Activated T-cell treated with anti-CD3 and anti-CD28 coated beads, Interleukin-2, amount 50 U/mL, for 24 hours (primary cell): ENCODE results near the gene WNT3.

Source experiments
- DNase-seq: peaks from one replicate; pipeline ENCODE4 v3.0.0-alpha.2; 2020
- H3K27ac Mint-ChIP-seq: 2 replicates; pipeline ENCODE4 v1.8.0; 2020; ENCODE audit warnings: mild to moderate bottlenecking, mixed read lengths
- H3K27me3 Mint-ChIP-seq: 2 replicates; pipeline ENCODE4 v1.8.0; 2020; ENCODE audit warnings: mixed read lengths
- H3K36me3 Mint-ChIP-seq: 2 replicates; pipeline ENCODE4 v1.8.0; 2020; ENCODE audit warnings: low read depth, mixed read lengths
- H3K4me1 Mint-ChIP-seq: 2 replicates; pipeline ENCODE4 v1.8.0; 2020; ENCODE audit warnings: low read depth, mixed read lengths
- H3K4me3 Mint-ChIP-seq: 2 replicates; pipeline ENCODE4 v1.8.0; 2020; ENCODE audit warnings: mild to moderate bottlenecking, moderate library complexity, mixed read lengths
- H3K9me3 Mint-ChIP-seq: 2 replicates; pipeline ENCODE4 v1.8.0; 2020; ENCODE audit warnings: mixed read lengths

WNT3 gene

GRCh38 chr17:46826116-46826515 lies 7.6 kb upstream of the WNT3 start:
- Mint-ChIP-seq H3K9me3 (no peaks in the 10 kb centered on the region), H3K27ac (no peak overlapping the region), H3K4me3 (no peak overlapping the region), H3K36me3 (no peaks in the 10 kb centered on the region), H3K4me1 (no peaks in the 10 kb centered on the region), H3K27me3 (peaks cover 49% of the 10 kb centered on the region)
- DNase-seq, result no peak

DNA sequence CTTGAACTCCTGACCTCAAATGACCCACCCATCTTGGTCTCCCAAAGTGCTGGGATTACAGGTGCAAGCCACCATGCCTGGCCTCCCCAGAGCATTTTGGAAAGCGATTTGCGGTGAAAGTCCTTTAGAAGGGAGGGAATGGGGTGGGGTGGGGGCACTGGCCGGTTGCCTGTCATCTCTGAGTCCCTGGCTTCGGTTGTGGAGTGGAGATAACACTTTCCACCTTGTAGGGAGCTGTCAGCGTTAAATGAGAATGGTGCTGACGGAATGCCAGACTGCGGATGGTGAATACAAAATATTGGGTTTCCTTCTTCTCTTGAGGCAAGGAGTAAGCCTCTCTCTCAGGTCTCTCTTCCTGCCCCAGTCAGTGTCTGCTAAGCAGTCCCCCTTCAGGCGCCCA lies 5.2 kb upstream of the WNT3 start:
- peaks cover 6% of the 10 kb centered on the region for H3K4me1 Mint-ChIP-seq
- H3K36me3 Mint-ChIP-seq, result no peaks in the 10 kb centered on the region
- H3K4me3 Mint-ChIP-seq, result no peak overlapping the region
- no peaks in the 10 kb centered on the region for H3K9me3 Mint-ChIP-seq
- peaks cover 65% of the 10 kb centered on the region for H3K27me3 Mint-ChIP-seq
- no peak overlapping the region for H3K27ac Mint-ChIP-seq
- DNase-seq, result no peak

DNA sequence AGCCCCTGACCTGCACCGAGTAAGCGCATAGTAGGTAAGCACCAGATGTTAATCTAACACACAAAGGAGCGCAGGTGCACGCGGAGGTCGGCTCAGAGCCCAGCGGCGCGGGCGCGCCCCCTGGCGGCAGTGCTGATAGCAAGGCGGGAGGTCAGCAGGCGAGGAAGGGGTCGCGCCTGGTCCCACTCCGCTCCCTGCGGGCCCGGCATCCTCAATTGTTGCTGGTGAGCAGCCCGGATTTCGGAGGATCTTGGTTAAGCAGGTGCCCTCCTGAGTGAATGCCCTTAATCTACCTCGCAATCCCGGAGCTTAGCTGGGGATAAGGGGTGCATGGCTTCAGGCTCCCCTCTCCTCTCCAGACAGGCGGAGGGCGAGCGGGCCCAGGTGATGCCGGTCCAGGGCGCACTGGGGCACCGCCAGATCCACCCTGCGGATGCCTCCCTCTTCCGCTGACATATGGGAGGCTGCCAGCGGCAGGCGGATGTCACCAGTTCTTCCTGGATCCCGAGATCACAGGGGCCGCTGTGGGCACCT lies 4.0 kb upstream of the WNT3 start:
- Mint-ChIP-seq H3K27ac (no peak overlapping the region), H3K27me3 (peaks cover 69% of the 10 kb centered on the region), H3K36me3 (no peaks in the 10 kb centered on the region), H3K4me1 (peaks cover 16% of the 10 kb centered on the region), H3K4me3 (no peak overlapping the region), H3K9me3 (no peaks in the 10 kb centered on the region)
- DNase-seq, result peak; percentile 59

- no peaks in the 10 kb centered on the region for H3K9me3 Mint-ChIP-seq
- no peak overlapping the region for H3K4me3 Mint-ChIP-seq
- H3K4me1 Mint-ChIP-seq, result peaks cover 20% of the 10 kb centered on the region
- H3K27ac Mint-ChIP-seq, result no peak overlapping the region
- peak; percentile 33 for DNase-seq
- H3K27me3 Mint-ChIP-seq, result peaks cover 73% of the 10 kb centered on the region
- no peaks in the 10 kb centered on the region for H3K36me3 Mint-ChIP-seq
Measured at GRCh38 chr17:46821482-46822387, 3.2 kb upstream of the WNT3 start.

GRCh38 chr17:46820592-46821450 lies 2.3 kb upstream of the WNT3 start:
- Mint-ChIP-seq H3K4me1 (peaks cover 20% of the 10 kb centered on the region), H3K4me3 (no peak overlapping the region), H3K36me3 (no peaks in the 10 kb centered on the region), H3K9me3 (no peaks in the 10 kb centered on the region), H3K27ac (no peak overlapping the region), H3K27me3 (peaks cover 82% of the 10 kb centered on the region)
- no peak for DNase-seq

GRCh38 chr17:46819906-46820351 lies 1.4 kb upstream of the WNT3 start:
- Mint-ChIP-seq H3K9me3 (no peaks in the 10 kb centered on the region), H3K4me3 (peak overlapping the region; percentile 10), H3K27ac (no peak overlapping the region), H3K36me3 (no peaks in the 10 kb centered on the region), H3K4me1 (peaks cover 20% of the 10 kb centered on the region), H3K27me3 (peaks cover 88% of the 10 kb centered on the region)
- DNase-seq, result no peak

- no peaks in the 10 kb centered on the region for H3K9me3 Mint-ChIP-seq
- H3K4me1 Mint-ChIP-seq, result peaks cover 20% of the 10 kb centered on the region
- H3K4me3 Mint-ChIP-seq, result peak overlapping the region; percentile 65
- no peaks in the 10 kb centered on the region for H3K36me3 Mint-ChIP-seq
- peak; percentile 49 for DNase-seq
- no peak overlapping the region for H3K27ac Mint-ChIP-seq
- H3K27me3 Mint-ChIP-seq, result peaks cover 87% of the 10 kb centered on the region
Measured at GRCh38 chr17:46818929-46819859, 702 bp upstream of the WNT3 start.

DNA sequence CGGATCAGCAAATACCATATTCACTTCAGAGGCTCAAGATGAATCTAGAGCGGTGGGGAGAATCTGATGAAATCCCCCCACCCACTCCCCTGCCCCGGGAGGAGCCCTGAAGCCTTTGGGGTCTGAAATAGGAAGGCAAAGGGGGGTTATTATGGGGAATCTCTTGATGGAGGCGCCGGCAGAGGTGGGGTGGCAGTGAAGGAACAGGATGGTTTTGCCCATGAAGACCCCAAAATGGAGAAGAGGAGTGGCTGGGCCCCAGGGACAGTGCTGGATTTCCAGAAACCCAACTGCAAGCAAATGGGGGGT lies 637 bp downstream of the WNT3 start:
- Mint-ChIP-seq H3K9me3 (no peaks in the 10 kb centered on the region), H3K4me1 (peaks cover 20% of the 10 kb centered on the region), H3K27ac (no peak overlapping the region), H3K27me3 (peaks cover 95% of the 10 kb centered on the region), H3K4me3 (peak overlapping the region; percentile 38), H3K36me3 (no peaks in the 10 kb centered on the region)
- no peak for DNase-seq

- no peaks in the 10 kb centered on the region for H3K36me3 Mint-ChIP-seq
- H3K4me1 Mint-ChIP-seq, result peaks cover 20% of the 10 kb centered on the region
- no peak for DNase-seq
- H3K27ac Mint-ChIP-seq, result no peak overlapping the region
- H3K27me3 Mint-ChIP-seq, result peaks cover 96% of the 10 kb centered on the region
- peak overlapping the region; percentile 38 for H3K4me3 Mint-ChIP-seq
- no peaks in the 10 kb centered on the region for H3K9me3 Mint-ChIP-seq
Measured at GRCh38 chr17:46817151-46817900, 1.2 kb downstream of the WNT3 start.

GRCh38 chr17:46815474-46816353 lies 2.8 kb downstream of the WNT3 start:
- Mint-ChIP-seq H3K4me3 (no peak overlapping the region), H3K36me3 (no peaks in the 10 kb centered on the region), H3K4me1 (peaks cover 20% of the 10 kb centered on the region), H3K27me3 (peaks cover 92% of the 10 kb centered on the region), H3K27ac (no peak overlapping the region), H3K9me3 (no peaks in the 10 kb centered on the region)
- no peak for DNase-seq

DNA sequence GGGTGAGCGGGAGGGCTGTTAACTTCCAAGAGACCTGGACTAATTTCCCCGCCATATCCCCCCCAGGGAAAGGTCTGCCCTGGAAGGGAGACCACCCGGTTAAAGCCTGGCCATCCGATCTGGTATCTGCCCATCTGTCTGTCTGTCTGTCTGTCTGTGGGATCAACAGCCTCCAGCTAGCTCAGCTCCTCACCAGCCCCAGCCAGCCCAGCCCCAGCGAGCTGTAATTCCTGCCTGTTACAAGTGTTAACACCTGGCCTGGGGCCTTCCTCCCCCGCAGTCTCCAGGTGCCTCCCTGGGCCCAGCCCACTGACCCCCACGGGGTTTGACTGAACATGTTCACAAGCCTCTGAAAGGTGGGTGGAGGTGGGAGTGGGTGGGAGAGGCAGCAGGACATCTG lies 4.0 kb downstream of the WNT3 start:
- Mint-ChIP-seq H3K27me3 (peaks cover 81% of the 10 kb centered on the region), H3K9me3 (no peaks in the 10 kb centered on the region), H3K27ac (no peak overlapping the region)

GRCh38 chr17:46813920-46814319 lies 4.6 kb downstream of the WNT3 start:
- no peak for DNase-seq
- peaks cover 14% of the 10 kb centered on the region for H3K4me1 Mint-ChIP-seq
- H3K27ac Mint-ChIP-seq, result no peak overlapping the region
- H3K27me3 Mint-ChIP-seq, result peaks cover 76% of the 10 kb centered on the region
- no peak overlapping the region for H3K4me3 Mint-ChIP-seq
- no peaks in the 10 kb centered on the region for H3K9me3 Mint-ChIP-seq
- no peaks in the 10 kb centered on the region for H3K36me3 Mint-ChIP-seq

More for the DNA sequence above, 4.0 kb downstream of the WNT3 start:
- no peak overlapping the region for H3K4me3 Mint-ChIP-seq
- no peaks in the 10 kb centered on the region for H3K36me3 Mint-ChIP-seq
- no peak for DNase-seq
- peaks cover 17% of the 10 kb centered on the region for H3K4me1 Mint-ChIP-seq
